Measurements from ENCODE around the gene RIT2.

The RIT2 gene
- long read RNA-seq, donor 1: 0 reads
- long read RNA-seq, donor 2: 0 reads
- long read RNA-seq, donor 3: 0 reads
- long read RNA-seq, donor 4: 0 reads
- long read RNA-seq, donor 5: 0 reads
- long read RNA-seq, donor 6: 0 reads
- long read RNA-seq, donor 7: 0 reads
- long read RNA-seq, donor 8: 0 reads

DNA sequence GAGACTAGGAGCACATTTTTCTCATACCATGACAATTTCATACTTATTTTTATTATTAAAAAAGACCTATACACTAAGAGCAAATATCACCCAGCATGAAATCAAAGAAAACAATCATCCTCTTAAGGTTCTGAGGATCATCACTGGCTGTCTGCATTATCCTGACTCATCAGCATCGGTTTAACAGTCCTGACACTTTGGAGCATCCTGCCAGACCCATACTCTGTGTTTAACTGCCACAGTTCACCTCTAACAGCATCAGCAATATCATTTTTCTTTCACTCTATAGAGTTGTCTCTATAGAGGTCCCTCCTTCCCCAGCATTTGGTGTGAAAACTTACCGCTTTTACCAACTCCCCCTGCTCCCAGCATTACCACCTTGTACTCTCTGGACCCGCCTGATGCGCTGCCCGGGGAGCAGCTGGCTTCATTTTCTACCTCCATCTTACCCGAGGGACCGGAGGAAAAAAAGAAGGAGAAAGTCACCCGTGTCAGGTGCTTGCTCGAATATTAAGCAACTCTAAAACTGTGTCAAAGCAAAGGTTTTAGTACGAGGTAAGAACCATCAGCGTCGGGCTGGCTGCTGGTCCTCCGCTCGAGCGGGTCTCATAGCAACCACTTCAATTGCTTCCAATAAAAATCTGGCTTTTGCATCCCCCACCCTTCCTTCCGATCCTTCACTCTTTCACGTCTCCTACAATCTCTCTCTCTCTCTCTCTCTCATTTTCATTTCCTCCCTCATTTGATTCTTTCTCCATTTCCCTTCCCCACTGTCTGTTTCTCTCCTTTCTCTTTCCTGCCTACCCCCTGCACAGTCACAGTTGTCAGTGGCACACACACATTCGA lies at the start of gene RIT2:
Gene RIT2, minus strand, starts transcription at position 610 of the 846 bp plus-strand sequence.
- no peak for DNase-seq

DNA sequence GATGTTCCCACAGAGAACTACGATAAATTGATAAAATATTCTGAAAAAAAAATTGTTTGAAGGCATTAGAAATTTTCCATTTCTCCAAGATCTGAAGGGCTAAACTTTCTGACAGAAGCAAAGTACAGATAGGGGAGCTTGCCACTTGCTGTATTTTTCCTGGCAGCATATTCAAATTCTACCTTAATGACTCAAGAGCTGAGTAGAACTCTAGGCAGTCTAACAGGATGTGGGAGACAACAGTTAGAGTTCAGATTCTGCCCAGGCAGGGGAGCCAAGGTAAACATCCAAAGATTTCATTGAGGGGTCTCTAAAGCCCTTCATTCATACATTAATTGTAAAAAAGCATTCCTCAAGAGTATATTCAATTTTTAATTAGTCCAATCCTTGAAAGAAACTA lies 46.0 kb upstream of the RIT2 start:
- no peak for DNase-seq

DNA sequence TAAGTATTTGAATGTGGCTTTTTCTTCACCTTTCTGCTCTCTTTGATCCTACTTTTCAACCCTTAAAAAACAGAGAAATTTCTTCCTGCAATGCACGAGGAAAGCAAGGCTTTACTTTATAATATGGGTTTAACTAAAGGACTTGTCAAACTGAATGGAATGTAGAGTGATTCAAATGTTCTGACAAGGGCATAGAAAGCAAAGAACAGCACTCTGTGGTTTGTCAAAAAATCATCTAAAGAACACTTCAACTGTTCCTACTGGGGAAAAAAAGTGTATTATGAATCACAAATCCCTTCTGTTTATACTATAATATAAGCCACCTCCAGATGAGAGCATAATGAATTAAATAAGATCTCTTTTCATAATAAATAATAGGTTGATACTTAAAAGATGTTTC lies 45.0 kb upstream of the RIT2 start:
- DNase-seq: no peak

DNA sequence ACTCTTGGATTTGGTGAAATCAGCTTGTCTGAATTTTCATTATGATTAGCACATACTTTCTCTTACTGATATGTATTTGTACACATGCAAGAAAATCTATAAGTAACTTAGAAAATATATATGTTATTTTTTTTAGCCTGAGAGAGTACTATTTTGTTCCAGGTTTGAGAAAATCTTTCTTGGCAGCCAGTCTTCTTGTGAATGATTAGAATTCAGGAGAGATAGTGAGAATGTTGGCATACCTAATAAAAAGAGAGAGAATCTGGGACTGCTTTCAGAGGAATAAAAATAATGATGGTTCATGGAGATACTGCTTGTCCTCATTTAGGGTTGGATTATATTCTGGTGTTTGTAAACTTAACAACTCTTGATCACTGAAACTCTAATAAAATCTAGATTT lies 44.4 kb upstream of the RIT2 start:
- DNase-seq: no peak

DNA sequence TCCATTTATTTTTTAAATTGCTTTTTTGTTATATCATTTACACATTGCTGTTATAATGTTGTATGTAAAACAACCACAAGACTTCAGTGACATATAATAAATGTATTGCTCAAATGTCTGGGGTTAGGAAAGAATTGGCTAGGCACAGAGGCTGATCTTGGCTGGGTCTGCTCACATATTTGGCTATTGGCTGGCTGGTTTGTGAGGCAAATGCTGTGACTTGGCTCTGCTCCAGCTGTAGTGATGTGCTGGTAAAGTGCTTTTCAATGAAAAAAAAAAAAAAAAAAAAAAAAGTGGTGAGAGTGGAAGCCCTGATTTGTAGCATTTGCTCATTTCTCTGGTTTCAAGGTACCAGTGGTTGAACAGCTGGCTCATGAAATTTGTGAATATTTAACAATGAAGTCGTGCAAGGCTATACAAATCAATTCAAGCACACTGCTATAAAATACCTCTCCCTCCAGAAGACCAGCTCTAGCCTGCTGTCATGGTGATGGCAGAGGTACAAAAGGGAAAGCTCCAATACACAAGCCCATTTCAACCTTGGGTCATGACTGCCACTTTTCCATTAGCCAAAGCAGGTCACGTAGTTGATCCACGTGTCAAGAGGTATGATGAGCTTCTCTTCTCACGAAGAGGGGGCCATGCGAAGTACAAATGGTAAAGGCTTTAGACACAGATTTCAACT lies 43.7 kb upstream of the RIT2 start:
- no peak for DNase-seq

DNA sequence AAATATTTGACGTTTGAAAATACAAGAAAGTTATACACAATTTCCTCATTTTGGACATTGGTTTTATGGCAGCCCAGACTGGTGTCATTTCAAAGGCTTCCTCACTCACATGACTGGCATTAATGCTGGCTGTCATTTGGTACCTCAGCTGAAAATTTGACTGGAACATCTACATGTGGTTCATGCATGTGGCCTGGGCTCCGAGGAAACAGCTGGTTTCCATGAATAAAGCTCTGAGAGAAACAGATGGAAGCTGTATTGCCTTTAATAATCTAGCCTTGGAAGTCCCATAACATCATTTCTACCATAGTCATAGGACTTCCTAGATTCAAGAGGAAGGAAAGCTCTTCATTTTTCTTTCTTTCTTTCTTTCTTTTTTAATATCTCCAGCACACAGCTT lies 42.9 kb upstream of the RIT2 start:
- DNase-seq: no peak

DNA sequence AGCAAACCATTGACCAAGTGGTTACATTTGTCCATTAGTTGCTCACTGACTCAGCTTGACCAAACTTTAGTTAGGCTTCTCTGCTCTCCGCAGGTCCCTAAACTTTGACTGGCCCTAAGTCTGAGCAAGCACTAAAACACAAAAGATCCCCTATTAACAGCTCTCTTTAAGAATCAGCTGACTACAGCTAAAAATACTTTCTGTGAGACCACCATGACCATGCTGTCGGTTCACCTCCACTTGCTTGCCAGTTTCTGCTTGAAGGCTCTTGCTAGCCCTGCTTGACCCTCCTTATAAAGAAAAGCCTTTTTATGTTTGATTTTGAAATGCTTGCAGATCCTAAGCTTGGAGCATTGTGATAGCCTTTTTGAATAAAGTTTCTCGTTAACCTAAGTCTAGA lies 40.4 kb upstream of the RIT2 start:
- DNase-seq: no peak

DNA sequence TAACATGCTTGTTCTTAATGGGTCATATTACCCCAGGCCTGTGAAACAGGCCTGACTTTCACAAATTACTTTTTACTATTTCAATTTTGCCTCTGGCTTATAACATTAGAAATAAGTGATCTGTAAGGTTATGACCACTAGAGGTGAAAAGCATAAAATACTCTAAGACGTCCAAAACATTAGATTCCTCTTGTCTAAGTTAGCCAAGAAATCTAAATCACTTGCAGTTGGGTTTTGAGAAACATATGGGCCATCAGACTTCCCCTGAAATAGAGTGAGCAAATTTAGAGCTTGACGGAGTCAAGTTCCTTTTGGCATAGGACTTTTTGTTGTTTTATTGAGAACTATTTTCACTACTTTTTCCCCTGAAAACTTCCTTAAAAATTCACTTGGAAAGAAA lies 32.7 kb upstream of the RIT2 start:
- no peak for DNase-seq

DNA sequence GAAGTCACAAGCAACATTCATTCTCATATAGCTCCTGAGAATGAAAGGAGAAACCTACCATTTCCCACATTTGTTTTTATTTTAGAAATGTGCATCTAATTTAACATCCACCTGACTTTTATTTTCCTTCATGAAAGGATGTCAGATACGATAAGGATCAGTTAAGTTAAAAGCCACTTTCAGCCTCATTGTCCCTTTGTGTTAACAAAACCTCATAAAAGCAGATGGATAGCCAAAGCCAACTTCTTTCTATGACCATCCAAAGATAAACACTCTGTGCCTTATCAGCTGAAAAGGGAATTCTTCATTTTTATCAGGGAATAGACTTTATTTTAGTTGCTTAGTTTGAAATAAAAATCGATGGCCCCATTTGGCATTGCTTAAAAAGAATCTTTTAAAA lies 25.7 kb upstream of the RIT2 start:
- no peak for DNase-seq

DNA sequence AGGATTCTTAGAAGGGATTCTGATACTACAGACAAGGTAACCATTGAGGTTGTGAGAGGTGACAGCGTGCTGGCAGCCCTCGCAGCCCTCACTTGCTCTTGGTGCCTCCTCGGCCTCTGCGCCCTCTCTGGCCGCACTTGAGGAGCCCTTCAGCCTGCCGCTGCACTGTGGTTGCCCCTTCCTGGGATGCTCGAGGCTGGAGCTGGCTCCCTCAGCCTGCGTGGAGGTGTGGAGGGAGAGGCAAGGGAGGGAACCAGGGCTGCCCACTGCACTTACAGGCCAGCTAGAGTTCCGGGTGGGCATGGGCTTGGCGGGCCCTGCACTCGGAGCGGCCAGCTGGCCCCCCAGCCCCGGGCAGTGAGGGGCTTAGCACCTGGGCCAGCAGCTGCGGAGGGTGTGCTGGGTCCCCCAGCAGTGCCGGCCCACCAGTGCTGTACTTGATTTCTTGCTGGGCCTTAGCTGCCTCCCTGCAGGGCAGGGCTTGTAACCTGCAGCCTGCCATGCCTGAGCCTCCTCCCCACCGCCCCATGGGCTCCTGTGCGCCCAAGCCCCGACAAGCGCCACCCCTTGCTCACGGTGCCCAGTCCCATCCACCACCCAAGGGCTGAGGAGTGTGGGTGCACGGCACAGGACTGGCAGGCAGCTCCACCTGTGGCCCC lies 23.9 kb upstream of the RIT2 start:
- no peak for DNase-seq

DNA sequence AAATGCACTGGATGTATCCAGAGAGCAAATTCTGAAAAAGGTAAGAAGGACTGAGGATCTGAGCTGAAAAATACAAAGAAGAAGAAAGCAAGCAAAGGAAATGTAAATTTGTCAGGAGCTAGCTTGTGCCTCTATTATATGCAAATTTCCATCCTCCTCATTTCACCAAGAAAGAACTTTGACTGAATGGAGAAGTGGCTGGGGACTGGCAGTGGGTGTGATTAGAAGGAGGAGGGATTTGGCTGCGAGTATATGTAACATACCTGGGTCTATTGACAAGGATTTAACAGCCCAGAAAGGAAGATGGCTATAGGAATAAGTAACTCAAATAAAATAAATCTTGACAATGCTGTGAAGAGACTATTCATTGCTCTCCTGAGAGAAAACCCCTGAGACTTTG lies 19.4 kb upstream of the RIT2 start:
- DNase-seq: no peak

DNA sequence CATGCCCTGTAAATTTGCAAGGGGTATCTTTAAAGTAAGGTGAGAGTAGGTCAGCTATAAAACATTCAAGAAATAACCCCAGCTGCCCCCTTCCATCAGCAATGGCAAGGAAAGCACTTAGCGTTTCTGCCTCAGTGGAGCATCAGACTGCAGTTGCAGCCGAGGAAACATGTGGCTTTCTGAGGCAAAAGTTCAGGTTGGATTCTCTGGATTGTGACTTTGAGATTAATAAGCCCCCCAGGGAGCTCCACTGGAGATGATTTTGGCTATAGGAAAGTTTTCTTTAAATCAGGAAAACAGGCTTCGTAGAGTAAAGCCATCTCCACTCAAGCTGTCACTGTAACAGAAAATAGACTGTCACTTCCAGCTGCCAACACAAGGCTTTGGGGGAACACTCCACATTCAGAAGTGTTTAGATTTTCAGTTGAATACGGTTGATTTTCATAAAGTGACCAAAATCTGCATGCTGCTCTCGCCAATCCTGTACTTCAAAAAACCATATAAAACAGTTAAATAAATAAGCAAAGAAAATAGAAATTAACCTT lies 15.3 kb upstream of the RIT2 start:
- no peak for DNase-seq

DNA sequence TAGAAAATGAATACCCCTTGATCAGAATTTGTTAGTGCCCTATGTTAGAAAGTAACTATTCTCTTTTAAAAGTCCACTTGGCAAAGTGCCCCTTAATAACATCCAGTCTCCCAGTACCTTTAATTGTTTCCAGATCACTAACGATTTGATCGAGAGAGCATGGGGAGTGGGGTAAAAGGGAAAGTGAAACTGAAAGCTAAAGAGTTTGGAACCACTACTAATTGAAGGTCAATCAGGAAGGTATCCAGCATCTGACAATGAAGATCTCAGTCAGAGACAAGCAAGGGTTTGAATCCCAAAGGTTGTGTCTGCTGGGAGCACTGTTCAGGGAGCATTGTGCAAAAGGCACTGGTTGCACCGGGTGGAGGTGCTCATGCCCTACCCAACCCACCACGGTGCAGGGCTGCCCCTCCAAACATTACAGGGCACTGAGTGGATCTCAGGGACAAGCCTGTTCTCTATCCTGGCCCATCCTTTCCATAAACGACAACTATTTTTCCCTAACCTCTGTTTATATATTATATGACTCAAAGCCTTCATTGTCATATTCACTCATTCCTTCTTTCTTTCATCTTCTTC lies 14.6 kb upstream of the RIT2 start:
- DNase-seq: no peak

DNA sequence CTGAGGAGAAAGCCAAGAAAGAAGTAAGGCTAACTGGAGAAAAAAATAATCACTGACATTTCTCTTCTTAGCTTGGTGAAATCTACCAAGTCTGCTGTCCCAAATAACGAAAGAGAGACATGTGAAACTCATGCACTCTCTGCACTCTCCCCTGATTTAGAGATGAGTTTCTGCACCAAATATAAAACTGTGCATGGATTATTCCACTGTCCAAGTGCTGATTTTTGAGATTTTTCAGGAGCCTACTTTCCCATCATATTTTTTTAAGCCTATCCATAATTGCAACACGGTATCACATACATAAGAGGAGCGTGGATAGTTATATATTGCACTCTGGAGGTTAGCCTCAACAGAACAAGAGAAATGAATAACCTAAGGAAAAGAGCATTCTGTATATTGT lies 10.0 kb upstream of the RIT2 start:
- no peak for DNase-seq

DNA sequence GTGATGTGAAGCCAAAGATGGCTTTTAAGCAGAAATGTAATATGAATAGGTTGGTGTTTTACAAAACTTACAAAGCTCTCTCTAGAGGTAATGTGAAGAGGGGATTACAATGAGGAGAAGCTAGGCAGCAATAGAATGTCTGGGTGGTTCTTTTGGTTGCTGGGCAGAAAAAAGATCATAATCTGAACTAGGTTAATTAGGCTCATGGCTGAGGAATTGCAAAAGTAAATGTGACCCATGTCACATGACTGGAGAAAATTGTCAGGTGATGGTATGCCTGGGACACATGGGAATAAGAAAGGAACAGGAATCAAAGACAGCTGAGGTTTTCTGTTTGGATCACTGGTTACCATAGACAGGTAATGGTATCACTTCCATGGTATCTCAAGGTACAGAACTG lies 7.5 kb upstream of the RIT2 start:
- no peak for DNase-seq

DNA sequence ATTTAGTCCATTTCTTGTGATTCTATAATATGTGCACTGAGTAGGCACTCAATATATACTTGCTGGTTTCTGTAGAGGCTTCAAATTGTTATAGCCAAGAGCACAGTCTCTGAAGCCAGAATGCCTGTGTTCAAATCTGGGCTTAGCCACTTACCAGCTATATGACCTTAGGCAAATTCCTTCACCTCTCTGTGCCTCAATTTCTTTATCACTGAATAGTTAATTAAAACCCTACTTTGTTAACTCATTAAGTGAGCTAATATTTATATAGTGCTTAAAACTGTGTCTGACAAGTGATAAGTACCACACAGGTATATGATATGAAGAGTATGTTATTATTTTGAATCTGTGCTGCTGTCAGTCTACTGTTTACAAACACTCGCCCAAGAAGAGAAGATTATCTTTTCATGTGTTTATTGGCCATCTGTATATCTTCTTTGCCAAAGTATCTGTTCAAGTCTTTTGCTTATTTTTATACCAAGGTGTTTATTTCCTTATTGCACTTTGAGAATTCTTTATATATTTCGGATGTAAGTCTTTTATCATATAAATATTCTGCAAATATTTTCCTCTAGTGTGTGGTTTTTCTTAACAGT lies 1.3 kb upstream of the RIT2 start:
- no peak for DNase-seq

DNA sequence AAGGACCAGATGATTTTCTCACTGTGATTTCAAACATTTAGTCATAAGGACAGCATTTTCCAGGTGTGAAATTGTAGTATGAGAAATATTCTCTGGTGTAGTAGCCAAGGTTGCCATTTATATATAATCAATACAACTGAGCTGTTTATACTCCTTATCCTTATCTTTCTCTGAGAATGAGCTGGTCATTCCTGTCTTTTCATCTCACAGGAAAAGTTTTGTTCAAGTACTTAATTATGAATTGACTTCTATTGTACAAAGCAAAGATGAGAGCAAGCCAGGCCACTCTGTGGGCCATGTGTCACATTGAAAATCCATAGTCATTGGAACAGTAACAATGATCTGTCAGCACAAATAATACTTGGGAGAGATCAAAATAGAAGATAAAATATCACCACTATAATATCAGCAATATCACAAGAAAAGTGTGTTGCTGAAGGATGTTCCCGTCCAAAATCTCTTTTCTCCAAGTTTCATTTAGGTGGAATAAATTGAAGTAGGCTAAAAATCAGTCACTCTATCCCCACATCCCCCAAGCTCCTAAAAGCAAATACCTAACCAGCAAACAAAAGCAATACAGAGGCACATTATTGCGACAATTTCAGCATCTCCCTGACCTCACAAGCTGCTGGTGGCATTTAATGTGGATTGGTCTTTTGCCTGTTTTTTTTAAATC lies 2.1 kb downstream of the RIT2 start:
- DNase-seq: no peak

DNA sequence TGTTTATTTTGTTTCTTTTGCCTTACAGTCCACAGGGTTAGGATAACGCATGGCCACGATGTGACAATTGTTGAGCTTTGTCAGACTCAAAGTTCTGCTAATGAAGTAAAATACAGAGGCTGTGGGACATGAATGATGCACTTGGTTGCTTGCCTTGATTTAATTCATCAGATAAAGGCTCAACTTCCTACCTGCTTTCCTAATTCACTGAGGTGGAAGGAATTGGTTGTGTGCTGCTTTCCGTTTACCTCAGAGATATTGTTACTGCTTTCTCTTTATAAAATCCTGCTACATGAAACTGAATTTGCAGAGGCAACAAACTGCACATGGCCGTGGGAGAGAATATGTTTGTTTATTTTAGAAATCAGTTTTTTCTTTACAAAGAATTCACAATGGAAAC lies 6.6 kb downstream of the RIT2 start:
- DNase-seq: no peak

DNA sequence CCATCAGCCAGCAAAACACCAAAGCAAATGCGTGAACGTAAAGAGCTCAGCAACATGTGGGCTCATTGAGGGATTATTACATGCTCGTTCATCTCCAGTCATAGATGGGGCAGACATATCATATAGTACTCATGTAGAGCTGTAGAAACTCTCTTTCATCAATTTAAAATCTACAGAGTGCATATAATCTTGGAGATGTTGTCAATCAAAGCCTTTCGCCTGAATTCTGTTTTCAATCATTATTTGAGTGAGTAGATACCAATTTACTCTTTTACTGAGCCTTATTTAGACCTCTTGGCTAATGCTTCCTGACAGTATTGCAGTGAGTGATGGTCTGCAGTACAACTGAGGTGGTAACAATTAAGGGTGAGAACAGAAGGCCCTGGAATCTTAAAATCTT lies 7.0 kb downstream of the RIT2 start:
- no peak for DNase-seq

DNA sequence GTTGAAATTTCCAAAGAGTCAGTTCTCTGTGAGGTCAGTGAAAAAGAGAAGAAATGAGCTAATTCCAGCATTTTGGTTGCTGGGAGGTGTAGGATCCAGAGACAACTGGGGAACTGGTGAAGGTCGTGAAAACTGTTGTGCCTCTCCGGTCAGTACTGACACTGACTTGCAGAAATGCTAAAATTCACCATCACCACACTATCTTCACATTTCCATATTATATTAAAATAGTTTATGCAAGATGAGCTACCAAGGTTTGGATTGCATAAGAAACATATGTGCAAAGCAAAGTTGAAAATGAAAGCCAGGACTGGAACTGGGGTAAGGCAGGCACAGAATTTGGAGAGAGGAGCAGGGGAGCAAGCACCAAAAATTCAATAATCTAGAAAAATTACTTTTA lies 21.8 kb downstream of the RIT2 start:
- no peak for DNase-seq

DNA sequence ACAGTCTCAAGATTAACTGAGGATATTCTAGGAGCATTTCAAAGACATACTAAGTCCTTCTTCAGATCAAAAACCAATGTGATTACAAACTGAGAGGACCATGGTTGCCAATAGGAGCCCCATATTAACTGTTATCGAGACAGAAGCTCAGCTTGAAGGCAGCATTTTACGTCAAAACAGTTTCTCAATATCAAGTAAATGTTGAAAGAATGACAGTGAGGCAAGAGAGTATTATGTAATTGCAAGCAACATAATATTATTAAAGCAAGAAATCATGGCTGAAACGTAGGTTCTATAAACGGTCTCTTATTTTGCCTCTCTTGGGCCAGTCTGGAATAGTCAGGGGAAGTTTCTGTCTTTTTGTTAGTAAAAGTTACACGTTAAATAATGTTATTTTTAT lies 22.9 kb downstream of the RIT2 start:
- no peak for DNase-seq

DNA sequence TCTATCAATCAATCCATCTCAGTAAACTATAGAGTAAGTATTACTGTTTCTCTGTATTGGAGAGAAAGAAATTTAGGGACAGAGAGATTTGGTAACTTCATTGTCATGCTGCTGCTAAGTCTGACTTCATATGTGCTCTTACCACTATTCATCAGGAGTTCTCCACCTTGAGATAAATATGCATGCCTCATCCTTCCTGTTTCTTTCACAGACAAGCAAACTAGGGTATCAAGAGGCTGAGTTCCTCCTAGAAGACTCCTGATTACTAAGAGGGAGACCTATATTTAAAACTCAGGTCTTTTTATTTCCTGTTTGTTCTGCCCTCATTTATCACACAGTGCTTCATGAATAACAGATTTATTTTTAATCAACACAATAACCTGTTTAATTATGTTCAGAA lies 34.1 kb downstream of the RIT2 start:
- DNase-seq: no peak
